GM18520 (cell line): ENCODE measurements around the gene AMPH.

Experiments
- ATAC-seq: cut with Tn5 transposase; IDR thresholded peaks from one replicate; pipeline ENCODE4 v1.9.1; 2021; ENCODE audit not compliant: unreplicated experiment

Gene AMPH

DNA sequence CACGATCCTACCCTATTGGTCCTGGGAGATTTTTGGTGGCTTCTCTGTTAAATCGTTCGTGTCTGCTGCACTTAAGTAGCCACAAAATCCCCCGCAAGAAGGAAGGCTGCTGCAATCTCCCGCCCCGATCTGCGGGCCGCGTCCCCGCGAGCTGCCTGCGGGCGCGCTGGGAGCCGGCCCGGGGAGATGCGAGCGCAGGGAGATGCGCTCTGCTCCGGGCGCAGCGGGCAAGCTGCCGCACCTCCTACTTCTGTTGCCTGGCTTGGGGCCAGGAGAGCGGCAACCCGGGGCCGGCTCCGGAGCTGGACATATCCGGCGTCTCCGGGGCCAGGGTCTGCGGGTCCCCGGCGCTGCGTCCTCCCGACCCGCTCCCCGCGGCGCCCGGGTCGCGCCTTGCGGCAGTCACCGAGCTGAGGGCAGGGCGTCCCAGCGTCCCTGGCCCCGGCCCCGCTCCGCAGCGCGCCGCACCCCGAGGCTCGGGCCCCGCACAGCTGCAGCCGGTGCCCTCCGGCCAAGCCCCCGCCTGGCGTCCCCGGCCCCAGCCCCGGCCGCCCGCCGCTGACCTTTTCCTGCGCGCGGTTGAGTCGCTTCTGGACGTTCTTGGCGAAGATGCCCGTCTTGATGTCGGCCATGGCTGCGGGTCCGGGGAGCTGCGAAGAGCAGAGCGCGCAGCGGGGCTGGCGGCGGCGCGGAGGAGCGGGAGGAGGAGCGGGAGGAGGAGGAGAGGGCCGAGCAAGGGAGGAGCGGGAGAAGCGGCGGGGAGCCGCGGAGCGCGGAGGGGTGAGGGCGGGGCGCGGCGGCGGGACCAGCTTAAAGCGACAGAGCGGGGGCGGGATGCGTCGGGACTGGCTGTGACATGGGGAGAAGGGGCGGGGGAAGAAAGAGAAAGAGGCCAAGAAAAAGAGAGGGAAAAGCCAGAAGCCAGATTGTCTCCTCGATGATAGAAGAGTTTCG, at the start of gene AMPH:
AMPH (minus strand) TSS at position 654 of the 954 bp plus-strand sequence; CDS start at position 632, 22 bp downstream.
- no peak for ATAC-seq

DNA sequence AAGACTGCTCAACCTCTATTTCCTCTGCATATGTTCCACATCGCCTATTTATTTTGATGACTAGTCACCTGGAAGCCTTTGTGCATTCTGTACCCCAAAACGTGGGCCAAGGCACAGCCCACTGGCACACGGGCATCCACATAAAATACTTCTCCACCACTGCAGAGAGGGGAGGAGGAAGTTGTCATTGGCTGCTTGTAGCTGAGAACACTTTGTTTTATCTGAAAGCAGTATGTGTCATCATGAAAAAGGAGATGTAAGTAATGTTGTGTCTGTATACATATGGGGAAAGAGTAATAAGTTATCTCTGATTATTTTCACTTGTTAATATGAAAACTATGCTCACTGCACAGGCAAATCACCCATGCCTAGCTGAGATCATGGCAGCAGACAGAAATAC, 48.2 kb upstream of the AMPH start:
- ATAC-seq = no peak

DNA sequence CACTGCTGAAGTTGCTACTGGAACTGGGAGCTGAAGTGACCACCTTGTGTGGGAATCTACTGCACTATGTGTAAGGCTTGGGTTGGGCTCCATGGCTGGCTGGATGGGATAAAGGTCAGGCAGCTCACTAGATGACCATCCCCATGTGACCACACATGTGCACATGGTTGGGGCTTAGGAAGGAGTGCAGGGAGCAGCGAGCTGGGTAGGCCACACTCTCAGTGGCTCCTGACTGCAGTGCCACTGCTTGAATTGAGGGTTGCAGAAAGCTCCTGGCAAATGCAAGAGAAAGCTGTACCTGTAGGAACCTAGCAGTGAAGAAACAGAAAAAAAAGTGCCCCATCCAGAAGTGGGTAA, 47.5 kb upstream of the AMPH start:
- ATAC-seq = no peak

DNA sequence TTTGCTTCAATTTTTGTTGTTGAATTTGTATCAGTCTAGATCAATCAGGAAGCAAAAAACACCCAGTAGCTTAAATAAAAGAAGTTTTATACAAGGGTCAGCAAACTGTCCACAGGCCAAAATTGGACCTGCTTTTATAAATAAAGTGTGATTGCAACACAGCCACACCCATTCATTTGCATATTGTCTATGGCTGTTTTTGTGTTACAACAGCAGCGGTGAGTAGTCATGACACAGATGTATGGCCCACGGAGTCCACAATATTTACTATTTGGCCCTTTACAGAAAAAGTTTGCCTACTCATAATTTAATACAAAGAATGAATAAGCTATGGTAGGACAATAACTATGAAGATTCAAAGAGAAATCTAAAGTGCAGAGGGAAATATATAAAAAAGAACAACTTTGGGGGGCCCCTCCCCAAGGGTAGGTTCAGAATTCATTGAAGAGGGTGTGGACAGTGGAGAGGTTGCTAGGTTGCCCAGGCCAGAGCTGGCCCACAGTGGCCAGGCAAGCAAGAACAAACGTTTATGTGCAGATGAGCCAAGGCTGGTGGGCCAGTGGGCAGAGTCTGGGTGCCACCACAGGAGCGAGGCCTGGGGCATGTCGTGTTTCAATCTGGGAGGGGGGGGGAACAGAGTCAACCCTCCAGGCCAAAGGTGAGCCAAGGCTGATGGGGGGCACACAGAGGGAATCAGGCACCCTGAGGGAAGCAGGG, 47.0 kb upstream of the AMPH start:
- no peak for ATAC-seq

DNA sequence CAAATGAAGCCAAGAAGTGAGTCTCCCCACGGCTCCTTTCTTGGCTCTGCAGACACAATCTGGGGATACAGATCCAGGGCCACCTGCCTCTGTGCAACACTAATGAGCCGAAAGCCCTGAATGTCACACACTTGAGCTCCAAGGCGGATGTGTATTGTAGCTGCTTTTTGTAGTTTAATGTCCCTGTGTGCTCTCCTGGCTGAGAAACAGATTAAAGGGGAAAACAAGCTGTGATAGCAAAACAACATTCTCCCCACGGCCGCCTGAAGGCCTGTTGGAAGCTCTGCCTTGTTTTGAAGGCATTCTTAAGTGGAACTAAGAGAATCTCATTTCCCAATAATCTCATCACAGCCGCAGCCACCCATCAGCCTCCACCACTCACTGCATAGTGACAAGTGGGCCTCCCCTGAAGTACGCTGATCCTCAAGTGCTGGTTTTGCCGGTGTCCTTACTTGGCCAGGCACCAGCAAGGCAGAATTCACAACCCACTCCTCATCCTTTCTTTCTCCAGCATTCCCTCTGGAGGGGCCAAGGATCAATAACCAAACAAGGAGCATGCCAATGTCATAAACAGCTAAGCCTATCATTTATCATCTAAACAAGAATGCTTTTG, 44.4 kb upstream of the AMPH start:
- ATAC-seq = no peak

DNA sequence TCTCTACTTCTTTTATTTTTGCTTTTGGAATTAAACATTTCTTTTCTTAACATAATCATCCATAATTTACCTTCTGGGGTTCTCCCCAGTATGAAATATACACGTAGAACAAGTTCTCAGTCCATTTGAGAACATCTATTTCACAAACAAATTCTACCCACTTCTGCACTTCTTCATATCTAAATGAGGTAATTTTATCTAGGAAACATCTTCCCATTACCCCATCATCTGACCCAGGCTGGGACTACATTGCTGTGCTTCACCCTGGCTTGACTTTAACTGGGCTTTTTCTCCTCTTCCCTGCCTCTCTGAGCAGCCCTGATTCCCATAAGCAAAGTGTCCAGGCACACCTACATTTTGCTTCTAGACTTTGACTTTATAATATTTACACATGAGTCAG, 43.3 kb upstream of the AMPH start:
- ATAC-seq = no peak

DNA sequence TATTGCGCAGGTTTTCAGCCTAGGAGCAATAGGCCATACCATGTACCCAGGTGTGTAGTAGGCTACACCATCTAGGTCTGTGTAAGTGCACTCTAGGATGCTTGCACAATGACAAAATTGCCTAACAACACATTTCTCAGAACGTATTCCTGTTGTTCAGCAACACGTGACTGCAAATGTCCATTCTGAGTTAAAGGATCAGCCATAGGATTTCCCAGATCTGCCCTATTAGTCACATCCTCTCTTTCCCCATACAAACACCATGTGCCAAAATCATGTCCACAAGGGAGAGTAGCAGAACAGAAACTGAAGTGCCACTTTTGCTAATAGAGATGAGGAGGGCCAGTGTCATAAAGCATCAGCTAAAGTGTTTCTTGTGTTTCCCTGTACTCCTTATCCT, 42.6 kb upstream of the AMPH start:
- no peak for ATAC-seq

DNA sequence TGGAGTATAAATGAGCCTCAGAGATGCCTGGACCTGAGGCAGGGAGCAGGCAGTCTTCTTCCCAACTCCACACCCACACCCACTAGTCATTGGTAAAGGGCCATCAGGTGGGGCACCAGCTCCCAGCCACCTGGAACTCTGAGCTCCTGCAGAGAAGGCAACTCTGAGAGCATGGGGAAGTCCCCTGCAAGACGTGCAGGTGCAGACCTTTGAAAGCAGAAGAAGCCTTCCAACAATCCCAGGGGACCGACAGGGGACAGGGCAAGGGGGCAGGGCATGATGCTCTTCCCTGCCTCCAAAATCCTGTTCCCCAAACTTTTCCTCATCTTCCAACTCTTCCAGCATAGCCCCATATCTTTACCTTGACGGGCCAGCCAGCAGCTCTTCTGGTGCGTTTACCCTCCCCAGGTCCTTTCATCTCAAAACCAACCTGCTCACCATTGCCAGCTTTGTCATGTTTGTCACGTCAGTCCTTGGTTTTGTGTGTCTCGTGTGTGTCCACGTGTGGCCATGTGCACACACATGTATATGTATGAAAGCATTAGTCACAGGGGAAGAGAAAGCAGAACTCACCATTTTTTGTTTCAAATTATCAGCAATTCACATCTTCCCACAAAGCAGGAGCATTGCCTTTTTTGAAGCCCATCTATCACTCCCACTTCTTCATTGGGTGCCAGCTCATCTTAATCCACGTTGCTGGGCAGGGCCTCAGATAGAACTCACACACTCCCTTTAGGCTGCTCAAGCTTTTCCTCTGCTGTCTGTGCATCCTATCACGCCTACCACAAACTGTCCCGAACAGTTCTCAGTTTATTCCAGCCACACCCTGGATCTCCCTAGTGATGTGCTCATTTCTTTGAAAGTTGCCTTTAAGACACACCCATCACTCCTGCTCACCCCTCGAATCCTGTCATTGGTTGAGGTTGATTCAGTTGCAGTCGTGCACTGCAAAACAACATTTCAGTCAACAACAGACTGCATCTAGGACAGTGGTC, 41.0 kb upstream of the AMPH start:
- ATAC-seq = no peak

DNA sequence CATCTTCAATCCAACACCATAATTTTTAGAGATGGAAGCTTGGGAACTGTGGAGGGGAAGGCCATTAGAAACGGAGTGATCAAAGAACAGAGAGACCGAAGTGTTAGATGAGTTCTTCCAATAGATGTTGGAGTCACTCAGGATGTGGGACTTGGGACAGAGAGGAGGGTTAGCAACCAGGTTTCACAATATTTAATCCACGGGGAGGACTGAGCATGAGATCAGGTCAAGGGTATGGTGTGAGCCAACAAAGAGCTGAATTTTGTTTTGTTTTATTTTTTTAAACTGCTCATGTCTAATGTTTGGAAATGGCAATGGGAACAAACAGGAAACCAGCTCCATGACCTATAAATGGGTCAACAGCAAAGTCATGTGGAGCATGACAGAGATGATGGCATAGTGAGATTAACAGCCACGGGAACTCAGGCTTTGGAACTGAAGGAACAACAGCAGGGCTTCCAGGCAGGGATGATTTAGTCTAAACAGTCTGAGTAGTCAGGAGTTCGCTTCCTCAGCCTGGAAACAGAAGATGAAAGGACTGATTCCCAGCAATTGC, 38.9 kb upstream of the AMPH start:
- no peak for ATAC-seq

DNA sequence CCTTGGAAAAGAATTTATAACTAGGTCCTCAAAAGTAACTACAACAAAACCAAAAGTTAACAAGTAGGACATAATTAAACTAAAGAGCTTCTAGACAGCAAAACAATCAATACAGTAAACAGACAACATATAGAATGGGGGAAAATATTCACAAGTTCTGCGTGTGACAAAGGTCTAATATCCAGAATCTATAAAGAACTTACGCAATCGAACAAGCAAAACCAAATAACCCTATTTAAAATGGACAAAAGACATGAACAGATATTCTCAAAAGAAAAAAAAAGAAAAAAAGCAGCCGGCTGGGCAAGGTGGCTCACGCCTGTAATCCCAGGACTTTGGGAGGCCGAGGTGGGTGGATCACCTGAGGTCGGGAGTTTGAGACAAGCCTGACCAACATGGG, 33.8 kb upstream of the AMPH start:
- no peak for ATAC-seq

DNA sequence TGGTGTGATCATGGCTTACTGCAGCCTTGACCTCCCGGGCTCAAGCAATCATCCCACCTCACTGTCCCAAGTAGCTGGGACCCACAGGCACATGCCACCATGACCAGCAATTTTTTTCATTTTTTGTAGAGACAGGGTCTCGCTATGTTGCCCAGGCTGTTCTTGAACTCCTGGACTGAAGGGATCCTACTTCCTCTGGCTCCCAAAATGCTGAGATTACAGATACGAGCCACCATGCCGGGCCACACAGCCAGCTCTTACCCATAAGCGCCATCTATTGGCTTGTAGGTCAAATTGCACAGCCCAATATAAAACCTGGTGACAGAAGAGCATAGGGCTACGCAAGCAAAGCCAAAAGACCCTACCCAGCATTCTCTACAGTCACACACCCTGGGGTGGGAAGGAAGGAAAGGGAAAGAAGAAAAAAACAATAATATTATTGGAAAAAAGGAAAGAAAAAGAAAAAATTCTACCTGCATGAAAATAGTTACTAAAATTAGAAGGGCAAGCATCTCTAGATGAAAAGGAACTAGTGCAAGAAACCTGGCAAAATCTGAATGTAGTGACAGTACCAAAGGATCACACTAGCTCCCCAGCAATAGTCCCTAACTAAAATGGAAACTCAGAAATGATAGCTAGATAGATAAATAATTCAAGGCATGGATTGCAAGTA, 29.4 kb upstream of the AMPH start:
- ATAC-seq = peak; percentile 63

DNA sequence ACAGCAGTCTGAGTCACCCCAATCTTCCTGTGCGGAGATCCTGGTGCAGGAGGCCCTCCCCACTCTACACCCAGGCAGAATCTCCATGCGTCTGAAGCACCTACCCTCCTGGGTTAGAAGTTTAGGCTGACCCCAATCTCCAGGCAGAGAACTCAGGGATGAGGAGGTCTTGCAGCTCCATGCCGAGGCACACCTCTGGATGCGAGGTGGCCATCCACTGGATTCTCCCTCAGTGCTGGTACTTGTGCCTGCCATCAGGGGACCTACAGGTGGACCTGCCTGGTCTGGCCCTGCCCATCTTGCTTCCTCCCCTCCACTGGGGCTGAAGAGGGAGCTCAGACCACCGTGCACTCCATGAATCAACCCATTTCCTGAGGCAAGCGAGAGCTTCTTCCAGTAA, 28.8 kb upstream of the AMPH start:
- no peak for ATAC-seq

DNA sequence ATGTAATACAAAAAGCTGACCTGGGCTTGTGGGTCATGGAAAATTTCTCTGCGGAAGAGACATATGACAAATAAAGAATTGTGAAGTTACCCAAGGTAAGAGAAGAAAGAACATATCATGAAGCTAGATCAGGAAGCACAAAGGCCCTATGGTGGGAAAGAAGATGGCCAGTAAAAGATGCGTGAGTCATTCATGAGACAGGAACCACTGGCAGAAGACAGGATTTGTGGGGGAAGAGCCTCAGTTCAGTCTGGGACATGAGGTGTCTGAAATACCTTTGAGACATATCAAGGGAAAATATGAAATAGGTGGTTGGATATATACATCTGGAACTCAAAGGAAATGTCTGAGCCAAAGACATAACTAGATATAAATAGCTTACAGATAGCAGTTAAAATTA, 27.7 kb upstream of the AMPH start:
- ATAC-seq = no peak

DNA sequence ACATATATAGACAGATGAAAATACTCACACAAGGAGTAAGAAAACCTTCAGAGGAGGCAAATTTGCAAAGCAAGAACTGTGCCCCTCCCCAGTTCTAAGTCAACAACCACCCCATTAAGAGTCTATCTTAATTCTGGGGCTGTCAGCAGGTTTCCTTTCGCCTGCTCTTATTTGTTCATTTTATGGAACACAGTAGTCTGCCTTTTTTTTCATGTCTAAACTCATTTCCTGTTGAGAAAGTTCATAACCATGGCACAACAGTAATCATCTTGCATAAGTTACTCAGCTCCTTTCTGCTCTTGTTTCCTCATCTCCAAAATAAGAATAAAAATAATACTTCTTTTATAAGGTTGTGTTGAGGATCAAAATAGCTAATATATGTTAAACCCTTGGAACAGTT, 25.8 kb upstream of the AMPH start:
- ATAC-seq = no peak

DNA sequence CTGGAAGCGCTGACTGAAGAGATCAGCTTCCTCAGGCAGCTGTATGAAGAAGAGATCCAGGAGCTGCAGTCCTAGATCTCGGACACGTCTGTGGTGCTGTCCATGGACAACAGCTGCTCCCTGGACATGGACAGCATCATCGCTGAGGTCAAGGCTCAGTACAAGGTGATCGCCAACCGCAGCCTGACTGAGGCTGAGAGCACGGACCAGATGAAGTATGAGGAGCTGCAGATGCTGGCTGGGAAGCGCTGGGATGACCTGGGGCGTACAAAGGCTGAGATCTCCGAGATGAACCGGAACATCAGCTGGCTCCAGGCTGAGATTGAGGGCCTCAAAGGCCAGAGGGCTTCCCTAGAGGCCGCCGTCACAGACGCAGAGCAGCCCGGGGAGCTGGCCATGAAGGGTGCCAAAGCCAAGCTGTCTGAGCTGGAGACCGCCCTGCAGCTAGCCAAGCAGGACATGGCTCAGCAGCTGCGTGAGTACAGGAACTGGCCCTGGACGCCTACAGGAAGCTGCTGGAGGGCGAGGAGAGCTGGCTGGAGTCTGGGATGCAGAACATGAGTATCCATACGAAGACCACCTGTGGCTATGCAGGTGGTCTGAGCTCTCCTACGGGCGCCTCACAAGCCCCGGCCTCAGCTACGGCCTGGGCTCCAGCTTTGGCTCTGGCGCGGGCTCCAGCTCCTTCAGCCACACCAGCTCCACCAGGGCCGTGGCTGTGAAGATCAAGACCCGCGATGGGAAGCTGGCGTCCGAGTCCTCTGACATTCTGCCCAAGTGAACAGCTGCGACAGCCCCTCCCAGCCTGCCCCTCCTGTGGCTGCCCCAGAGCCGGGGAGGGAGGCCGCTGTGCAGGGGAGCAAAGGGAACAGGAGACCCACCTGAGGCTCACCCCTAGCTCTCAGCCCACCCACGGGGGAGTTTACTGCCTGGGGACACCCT, 24.9 kb upstream of the AMPH start:
- ATAC-seq = no peak

DNA sequence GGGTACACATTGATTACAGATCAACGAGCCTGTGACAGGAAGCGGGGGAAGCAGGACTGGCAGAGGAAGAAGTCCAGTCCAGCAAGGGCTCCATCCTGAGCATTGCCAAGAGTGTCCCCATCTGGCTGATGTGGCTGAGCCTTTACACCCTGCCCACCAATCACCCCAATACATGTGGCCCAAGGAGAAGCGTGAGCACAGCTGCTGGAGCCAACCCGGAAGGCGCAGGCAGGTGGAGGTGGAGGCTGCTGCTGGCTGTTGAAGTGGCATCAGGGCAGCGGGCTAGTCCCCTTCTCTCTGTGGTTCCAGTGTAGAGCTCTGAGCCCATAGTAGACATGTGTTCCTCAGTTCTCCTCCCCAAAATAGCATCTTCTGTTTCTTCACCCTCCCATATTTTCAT, 6.8 kb upstream of the AMPH start:
- no peak for ATAC-seq

DNA sequence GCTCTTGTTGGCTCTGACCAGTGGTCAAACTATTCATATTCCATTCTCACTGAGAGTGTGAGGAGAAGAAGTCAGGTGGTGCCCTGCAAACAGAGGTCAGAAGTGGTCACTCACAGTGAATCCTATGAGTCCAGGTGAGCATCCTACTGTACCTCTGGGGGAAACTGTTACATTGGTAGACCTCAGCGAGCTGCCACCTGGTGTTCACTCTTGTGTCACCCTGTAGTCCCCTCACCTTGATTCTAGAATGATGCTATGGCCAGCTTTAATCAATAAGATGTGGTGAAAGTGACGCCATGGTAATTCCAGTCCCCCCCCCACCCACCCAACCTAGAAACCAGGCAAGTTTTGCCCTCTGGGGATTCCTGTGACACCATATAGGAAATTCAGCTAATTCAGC, 1.2 kb upstream of the AMPH start:
- no peak for ATAC-seq

DNA sequence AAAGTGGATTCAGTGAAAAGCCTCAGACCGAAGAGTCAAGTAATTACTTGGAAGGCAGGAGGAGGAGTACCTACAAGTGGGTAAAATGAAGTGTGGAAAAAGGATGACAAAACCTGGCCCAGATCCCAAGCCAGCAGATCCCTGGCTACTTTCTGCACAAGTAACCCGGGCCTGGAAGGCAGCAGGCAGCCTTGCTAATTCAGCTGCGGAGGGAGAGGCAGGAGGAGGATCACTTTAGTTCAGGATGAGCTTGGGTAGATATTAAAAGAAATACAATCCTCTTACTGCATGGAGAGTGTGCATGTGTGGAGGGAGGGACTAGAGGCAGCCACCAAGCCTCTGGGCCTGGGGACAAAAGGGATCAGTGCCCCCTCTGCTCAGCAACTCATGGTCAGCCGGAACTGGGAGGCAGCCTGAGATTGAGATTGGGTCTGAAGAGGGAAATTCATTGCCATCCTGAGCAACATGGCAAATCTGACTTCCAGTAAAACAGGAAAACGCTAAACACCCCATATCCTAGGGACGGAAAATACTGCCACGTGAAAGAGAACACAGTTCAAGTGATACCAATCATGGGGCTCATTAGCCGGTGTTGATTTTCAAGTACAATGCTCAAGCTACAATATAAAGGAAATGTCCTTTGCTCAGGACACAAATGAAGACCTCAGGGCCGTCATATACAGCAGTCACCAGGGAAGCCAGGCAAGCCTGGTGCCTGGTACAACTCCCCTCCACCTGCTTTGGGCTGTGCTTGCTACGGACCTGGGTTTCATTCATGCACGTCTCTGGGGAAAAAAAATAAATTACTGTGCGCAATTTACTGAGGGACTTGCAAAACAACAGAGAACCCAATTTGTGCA, 1.3 kb downstream of the AMPH start:
- ATAC-seq = no peak
